ENCODE measurements around the gene MMP7.

The MMP7 gene

GRCh38 chr11:102522312-102523188 is 8.0 kb downstream of the MMP7 start:
- no peak overlapping the region for H3K27ac ChIP-seq (ENCODE audit: extremely low read depth, low read depth, low read length)
- TF ChIP-seq SP2 (tag by site-specific recombination; IDR thresholded peaks at IDR 0.05) (no peak), ZNF449 (tag by site-specific recombination; IDR thresholded peaks at IDR 0.05) (no peak), ZNF561 (tag by site-specific recombination; IDR thresholded peaks at IDR 0.05; ENCODE audit: borderline replicate concordance) (no peak), ZNF76 (tag by site-specific recombination; IDR thresholded peaks at IDR 0.05; ENCODE audit: borderline replicate concordance, low read depth) (no peak), GFI1B (tag by site-specific recombination; IDR thresholded peaks at IDR 0.05) (no peak), TCF7L2 (IDR thresholded peaks at IDR 0.05; ENCODE audit: borderline replicate concordance, low read depth, low read length) (no peak), ZNF175 (tag by site-specific recombination; IDR thresholded peaks at IDR 0.05) (no peak), ZNF560 (tag by site-specific recombination; IDR thresholded peaks at IDR 0.05; ENCODE audit: borderline replicate concordance) (no peak), ZNF624 (tag by site-specific recombination; IDR thresholded peaks at IDR 0.05) (no peak), ZNF169 (tag by site-specific recombination; IDR thresholded peaks at IDR 0.05) (no peak), INSM2 (tag by site-specific recombination; IDR thresholded peaks at IDR 0.05) (no peak), FEZF1 (tag by site-specific recombination; IDR thresholded peaks at IDR 0.05) (no peak), ZNF362 (tag by site-specific recombination; IDR thresholded peaks at IDR 0.05) (no peak), ZNF132 (tag by site-specific recombination; IDR thresholded peaks at IDR 0.05; ENCODE audit: borderline replicate concordance) (no peak), ZNF10 (tag by site-specific recombination; IDR thresholded peaks at IDR 0.05) (no peak), ZNF248 (tag by site-specific recombination; IDR thresholded peaks at IDR 0.05) (no peak), ZNF843 (tag by site-specific recombination; IDR thresholded peaks at IDR 0.05) (no peak), ZNF521 (tag by site-specific recombination; IDR thresholded peaks at IDR 0.05) (no peak)
- no peaks in the 10 kb centered on the region for H3K4me1 ChIP-seq (ENCODE audit: control insufficient read depth, insufficient read depth, low read length)
- no peaks in the 10 kb centered on the region for H3K36me3 ChIP-seq (ENCODE audit: control insufficient read depth in 2 of 2, insufficient read depth in 1 of 2, low read length in 2 of 2)
- POLR2A ChIA-PET, result interaction anchor here (0.6 kb wide), 1 partner anchor 62 kb away, joined by 5 read pairs; no protein-coding TSS in a partner anchor
- CTCF ChIA-PET, result no interaction called here
- H3K9me3 ChIP-seq (ENCODE audit: control insufficient read depth, insufficient read depth, low read depth, low read length), result no peaks in the 10 kb centered on the region
- H3K4me3 ChIP-seq (ENCODE audit: low read depth, low read length), result no peak overlapping the region

GRCh38 chr11:102521121-102521520 is 9.4 kb downstream of the MMP7 start:
- POLR2A ChIA-PET, result no interaction called here
- Histone ChIP-seq H3K36me3 (ENCODE audit: control insufficient read depth in 2 of 2, insufficient read depth in 1 of 2, low read length in 2 of 2) (no peaks in the 10 kb centered on the region), H3K27ac (ENCODE audit: extremely low read depth, low read depth, low read length) (no peak overlapping the region), H3K4me3 (ENCODE audit: low read depth, low read length) (no peak overlapping the region), H3K9me3 (ENCODE audit: control insufficient read depth, insufficient read depth, low read depth, low read length) (no peaks in the 10 kb centered on the region), H3K4me1 (ENCODE audit: control insufficient read depth, insufficient read depth, low read length) (no peaks in the 10 kb centered on the region)
- CTCF ChIA-PET, result interaction anchor here (0.6 kb wide), 1 partner anchor 560 kb away, joined by 3 read pairs; no protein-coding TSS in a partner anchor
- TF ChIP-seq SALL2 (tag by site-specific recombination; IDR thresholded peaks at IDR 0.05; ENCODE audit: borderline replicate concordance), result no peak
- TF ChIP-seq ZNF174 (tag by site-specific recombination; IDR thresholded peaks at IDR 0.05), result no peak
- TF ChIP-seq TSHZ1 (tag by site-specific recombination; IDR thresholded peaks at IDR 0.05; ENCODE audit: borderline replicate concordance), result no peak
- TF ChIP-seq PRDM6 (tag by site-specific recombination; IDR thresholded peaks at IDR 0.05), result no peak
